Epithelial cell of esophagus (primary cell): Measurements from ENCODE around the gene TNFAIP2.
A peak's percentile ranks its signal among the peaks of the same experiment; 100 is the strongest.

ENCODE experiments used
- DNase-seq: peaks from one replicate; pipeline ENCODE4 v3.0.0; 2010; ENCODE audit warnings: low read depth
- H3K4me3 ChIP-seq: 2 replicates; pipeline ENCODE4 v1.5.1; 2011; ENCODE audit warnings: mild to moderate bottlenecking, low read length, control low read depth
- CTCF ChIP-seq: IDR thresholded peaks from 2 replicates; pipeline ENCODE4 v1.5.1; 2011; ENCODE audit warnings: low read depth, mild to moderate bottlenecking, low read length, control low read depth, inconsistent platforms; ENCODE audit not compliant: insufficient read depth; ENCODE audit errors: missing control alignments

The TNFAIP2 gene

GRCh38 chr14:103178521-103178920 lies 55.3 kb downstream of the TNFAIP2 start:
- TF ChIP-seq CTCF = no peak
- DNase-seq = no peak
- H3K4me3 ChIP-seq = no peak overlapping the region

- no peak for TF ChIP-seq CTCF
- no peak overlapping the region for H3K4me3 ChIP-seq
- no peak for DNase-seq
These were observed 55.8 kb downstream of the TNFAIP2 start for GRCh38 chr14:103179094-103179493.

GRCh38 chr14:103180331-103180730 lies 57.1 kb downstream of the TNFAIP2 start:
- TF ChIP-seq CTCF = no peak
- DNase-seq = no peak
- no peak overlapping the region for H3K4me3 ChIP-seq

- no peak overlapping the region for H3K4me3 ChIP-seq
- DNase-seq = no peak
- no peak for TF ChIP-seq CTCF
These were observed 60.8 kb downstream of the TNFAIP2 start for GRCh38 chr14:103184046-103184445.

GRCh38 chr14:103185051-103186029 lies 62.1 kb downstream of the TNFAIP2 start:
- H3K4me3 ChIP-seq = no peak overlapping the region
- peak; percentile 49 for TF ChIP-seq CTCF
- peak; percentile 77 for DNase-seq

GRCh38 chr14:103186241-103186822 lies 63.1 kb downstream of the TNFAIP2 start:
- TF ChIP-seq CTCF = no peak
- DNase-seq = no peak
- no peak overlapping the region for H3K4me3 ChIP-seq
